Liver (tissue), 3 donors: Measurements from ENCODE around the gene CHRM4.

Experiments
- FOXA1 ChIP-seq: IDR thresholded peaks from 2 replicates; pipeline ENCODE4 v1.6.1; 2016; ENCODE audit warnings: antibody characterized with exemption
- RAD21 ChIP-seq, 2 donors: IDR thresholded peaks; 2 replicates each; pipeline ENCODE4 v1.6.1; 2016; ENCODE audit warnings: antibody characterized with exemption in 2 of 2, mild to moderate bottlenecking in 2 of 2
- RXRA ChIP-seq, 2 donors: IDR thresholded peaks; 2 replicates each; pipeline ENCODE4 v1.6.1; 2017 to 2018; ENCODE audit warnings: antibody characterized with exemption in 2 of 2, mild to moderate bottlenecking in 1 of 2
- SP1 ChIP-seq: IDR thresholded peaks from 2 replicates; pipeline ENCODE4 v1.6.1; 2018; ENCODE audit warnings: antibody characterized with exemption, mild to moderate bottlenecking
- TF ChIP-seq, protein P1 (sequence below): IDR thresholded peaks from 2 replicates; pipeline ENCODE4 v1.6.1; 2016; ENCODE audit warnings: antibody characterized with exemption, mild to moderate bottlenecking
- TF ChIP-seq, protein P2 (sequence below): fragments of 150-350 bp; IDR thresholded peaks from 2 replicates; pipeline ENCODE4 v1.5.1; 2017; ENCODE audit warnings: improper control_type of control experiment, low read depth, low read length; ENCODE audit not compliant: missing input control
- TF ChIP-seq, protein P3 (sequence below): IDR thresholded peaks from 2 replicates; pipeline ENCODE4 v1.6.1; 2016; ENCODE audit warnings: antibody characterized with exemption
- TF ChIP-seq, protein P4 (sequence below): IDR thresholded peaks from 2 replicates; pipeline ENCODE4 v1.6.1; 2016; ENCODE audit warnings: antibody characterized with exemption
- donor health status: healthy.
- donor health status: healthy.

DNA sequence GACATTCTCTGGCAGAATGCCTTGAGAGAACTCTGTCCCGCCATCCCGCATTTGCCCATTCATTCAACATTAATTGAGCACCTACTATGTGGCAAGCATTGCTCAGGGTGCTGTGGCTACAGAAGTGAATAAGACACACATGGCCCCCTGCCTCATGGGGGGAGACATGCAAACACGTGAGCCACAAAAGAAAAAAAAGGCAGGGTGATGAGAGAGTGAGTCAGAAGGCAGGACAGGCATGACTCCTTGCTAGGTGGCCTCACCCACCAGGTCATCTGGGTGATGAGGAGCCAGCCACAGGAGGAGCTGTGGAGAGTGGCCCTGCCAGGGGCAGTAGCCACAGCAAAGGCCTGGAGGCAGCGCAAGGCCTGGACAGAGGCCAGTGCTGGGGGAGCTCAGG, 4.9 kb downstream of the CHRM4 start:
- TF ChIP-seq, protein P1, sequence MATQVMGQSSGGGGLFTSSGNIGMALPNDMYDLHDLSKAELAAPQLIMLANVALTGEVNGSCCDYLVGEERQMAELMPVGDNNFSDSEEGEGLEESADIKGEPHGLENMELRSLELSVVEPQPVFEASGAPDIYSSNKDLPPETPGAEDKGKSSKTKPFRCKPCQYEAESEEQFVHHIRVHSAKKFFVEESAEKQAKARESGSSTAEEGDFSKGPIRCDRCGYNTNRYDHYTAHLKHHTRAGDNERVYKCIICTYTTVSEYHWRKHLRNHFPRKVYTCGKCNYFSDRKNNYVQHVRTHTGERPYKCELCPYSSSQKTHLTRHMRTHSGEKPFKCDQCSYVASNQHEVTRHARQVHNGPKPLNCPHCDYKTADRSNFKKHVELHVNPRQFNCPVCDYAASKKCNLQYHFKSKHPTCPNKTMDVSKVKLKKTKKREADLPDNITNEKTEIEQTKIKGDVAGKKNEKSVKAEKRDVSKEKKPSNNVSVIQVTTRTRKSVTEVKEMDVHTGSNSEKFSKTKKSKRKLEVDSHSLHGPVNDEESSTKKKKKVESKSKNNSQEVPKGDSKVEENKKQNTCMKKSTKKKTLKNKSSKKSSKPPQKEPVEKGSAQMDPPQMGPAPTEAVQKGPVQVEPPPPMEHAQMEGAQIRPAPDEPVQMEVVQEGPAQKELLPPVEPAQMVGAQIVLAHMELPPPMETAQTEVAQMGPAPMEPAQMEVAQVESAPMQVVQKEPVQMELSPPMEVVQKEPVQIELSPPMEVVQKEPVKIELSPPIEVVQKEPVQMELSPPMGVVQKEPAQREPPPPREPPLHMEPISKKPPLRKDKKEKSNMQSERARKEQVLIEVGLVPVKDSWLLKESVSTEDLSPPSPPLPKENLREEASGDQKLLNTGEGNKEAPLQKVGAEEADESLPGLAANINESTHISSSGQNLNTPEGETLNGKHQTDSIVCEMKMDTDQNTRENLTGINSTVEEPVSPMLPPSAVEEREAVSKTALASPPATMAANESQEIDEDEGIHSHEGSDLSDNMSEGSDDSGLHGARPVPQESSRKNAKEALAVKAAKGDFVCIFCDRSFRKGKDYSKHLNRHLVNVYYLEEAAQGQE, result no peak
- TF ChIP-seq RAD21 (IDR thresholded peaks at IDR 0.05) (no peak), RXRA (IDR thresholded peaks at IDR 0.05) (no peak), SP1 (no peak), FOXA1 (no peak)
- TF ChIP-seq, protein P2, sequence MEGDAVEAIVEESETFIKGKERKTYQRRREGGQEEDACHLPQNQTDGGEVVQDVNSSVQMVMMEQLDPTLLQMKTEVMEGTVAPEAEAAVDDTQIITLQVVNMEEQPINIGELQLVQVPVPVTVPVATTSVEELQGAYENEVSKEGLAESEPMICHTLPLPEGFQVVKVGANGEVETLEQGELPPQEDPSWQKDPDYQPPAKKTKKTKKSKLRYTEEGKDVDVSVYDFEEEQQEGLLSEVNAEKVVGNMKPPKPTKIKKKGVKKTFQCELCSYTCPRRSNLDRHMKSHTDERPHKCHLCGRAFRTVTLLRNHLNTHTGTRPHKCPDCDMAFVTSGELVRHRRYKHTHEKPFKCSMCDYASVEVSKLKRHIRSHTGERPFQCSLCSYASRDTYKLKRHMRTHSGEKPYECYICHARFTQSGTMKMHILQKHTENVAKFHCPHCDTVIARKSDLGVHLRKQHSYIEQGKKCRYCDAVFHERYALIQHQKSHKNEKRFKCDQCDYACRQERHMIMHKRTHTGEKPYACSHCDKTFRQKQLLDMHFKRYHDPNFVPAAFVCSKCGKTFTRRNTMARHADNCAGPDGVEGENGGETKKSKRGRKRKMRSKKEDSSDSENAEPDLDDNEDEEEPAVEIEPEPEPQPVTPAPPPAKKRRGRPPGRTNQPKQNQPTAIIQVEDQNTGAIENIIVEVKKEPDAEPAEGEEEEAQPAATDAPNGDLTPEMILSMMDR, result no peak
- TF ChIP-seq, protein P3, sequence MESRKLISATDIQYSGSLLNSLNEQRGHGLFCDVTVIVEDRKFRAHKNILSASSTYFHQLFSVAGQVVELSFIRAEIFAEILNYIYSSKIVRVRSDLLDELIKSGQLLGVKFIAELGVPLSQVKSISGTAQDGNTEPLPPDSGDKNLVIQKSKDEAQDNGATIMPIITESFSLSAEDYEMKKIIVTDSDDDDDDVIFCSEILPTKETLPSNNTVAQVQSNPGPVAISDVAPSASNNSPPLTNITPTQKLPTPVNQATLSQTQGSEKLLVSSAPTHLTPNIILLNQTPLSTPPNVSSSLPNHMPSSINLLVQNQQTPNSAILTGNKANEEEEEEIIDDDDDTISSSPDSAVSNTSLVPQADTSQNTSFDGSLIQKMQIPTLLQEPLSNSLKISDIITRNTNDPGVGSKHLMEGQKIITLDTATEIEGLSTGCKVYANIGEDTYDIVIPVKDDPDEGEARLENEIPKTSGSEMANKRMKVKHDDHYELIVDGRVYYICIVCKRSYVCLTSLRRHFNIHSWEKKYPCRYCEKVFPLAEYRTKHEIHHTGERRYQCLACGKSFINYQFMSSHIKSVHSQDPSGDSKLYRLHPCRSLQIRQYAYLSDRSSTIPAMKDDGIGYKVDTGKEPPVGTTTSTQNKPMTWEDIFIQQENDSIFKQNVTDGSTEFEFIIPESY, result no peak
- TF ChIP-seq, protein P4, sequence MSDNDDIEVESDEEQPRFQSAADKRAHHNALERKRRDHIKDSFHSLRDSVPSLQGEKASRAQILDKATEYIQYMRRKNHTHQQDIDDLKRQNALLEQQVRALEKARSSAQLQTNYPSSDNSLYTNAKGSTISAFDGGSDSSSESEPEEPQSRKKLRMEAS, result no peak
